Memory B cell (primary cell): ENCODE data around the gene GPHN.
A peak's percentile ranks its signal among the peaks of the same experiment; 100 is the strongest.
"Not testable (repeated sequence)": the region's sequence is repeated elsewhere in the genome, so short reads cannot be mapped to it uniquely, and the experiment has no call there.

Experiments used
- ATAC-seq: fragments of 150-1000 bp; cut with Tn5 transposase; 2 replicates; pipeline ENCODE4 v1.10.0; 2021; ENCODE audit warnings: low read depth, mild to moderate bottlenecking, moderate library complexity
- DNase-seq, 2 donors: peaks; one replicate each; pipeline ENCODE4 v3.0.0; 2022; ENCODE audit warnings: low spot score in 2 of 2
- H3K27ac Mint-ChIP-seq: one replicate; pipeline ENCODE4 v1.8.0; 2022; ENCODE audit warnings: mild to moderate bottlenecking, moderate library complexity, mixed read lengths
- H3K27me3 Mint-ChIP-seq: one replicate; pipeline ENCODE4 v1.8.0; 2022; ENCODE audit warnings: mixed read lengths
- H3K36me3 Mint-ChIP-seq: one replicate; pipeline ENCODE4 v1.8.0; 2022; ENCODE audit warnings: mild to moderate bottlenecking, mixed read lengths
- H3K4me1 Mint-ChIP-seq: one replicate; pipeline ENCODE4 v1.8.0; 2022; ENCODE audit warnings: mixed read lengths
- H3K4me3 Mint-ChIP-seq: one replicate; pipeline ENCODE4 v1.8.0; 2022; ENCODE audit warnings: mild to moderate bottlenecking, moderate library complexity, mixed read lengths
- H3K9me3 Mint-ChIP-seq: one replicate; pipeline ENCODE4 v1.8.0; 2022; ENCODE audit warnings: mixed read lengths

GPHN gene

GRCh38 chr14:66758031-66758613 lies 250.2 kb downstream of the GPHN start:
- DNase-seq, result no peak
- ATAC-seq, result no peak
- Mint-ChIP-seq H3K4me3 (no peak overlapping the region), H3K27me3 (no peaks in the 10 kb centered on the region), H3K36me3 (peaks cover 4% of the 10 kb centered on the region), H3K9me3 (no peaks in the 10 kb centered on the region), H3K27ac (no peak overlapping the region), H3K4me1 (peaks cover 3% of the 10 kb centered on the region)

DNA sequence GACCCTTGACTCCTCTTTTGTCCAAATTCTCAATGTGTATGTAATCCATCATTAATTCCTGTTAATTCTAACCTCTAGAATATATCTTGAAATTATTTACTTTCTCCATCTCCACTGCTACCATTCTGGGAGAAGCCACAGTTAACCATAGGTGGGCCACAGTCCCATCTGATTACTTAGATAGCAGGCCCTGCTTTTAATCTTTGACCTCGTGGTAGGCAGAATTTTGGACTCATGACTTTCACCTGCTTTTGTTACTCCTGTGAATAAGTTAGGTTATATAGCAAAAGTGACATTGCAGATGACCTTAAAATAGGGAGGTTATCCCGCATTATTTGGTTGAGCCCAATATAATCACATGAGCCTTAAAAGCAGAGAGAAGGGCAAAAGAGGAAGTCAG lies 264.2 kb downstream of the GPHN start:
- peaks cover 6% of the 10 kb centered on the region for H3K36me3 Mint-ChIP-seq
- H3K27ac Mint-ChIP-seq, result no peak overlapping the region
- H3K4me1 Mint-ChIP-seq, result no peaks in the 10 kb centered on the region
- H3K27me3 Mint-ChIP-seq, result no peaks in the 10 kb centered on the region
- no peak overlapping the region for H3K4me3 Mint-ChIP-seq
- ATAC-seq (no peak), DNase-seq (no peak)
- H3K9me3 Mint-ChIP-seq, result peaks cover 2% of the 10 kb centered on the region

GRCh38 chr14:66782853-66783252 lies 274.9 kb downstream of the GPHN start:
- no peaks in the 10 kb centered on the region for H3K27me3 Mint-ChIP-seq
- H3K4me1 Mint-ChIP-seq, result no peaks in the 10 kb centered on the region
- no peaks in the 10 kb centered on the region for H3K9me3 Mint-ChIP-seq
- H3K4me3 Mint-ChIP-seq, result no peak overlapping the region
- peaks cover 12% of the 10 kb centered on the region for H3K36me3 Mint-ChIP-seq
- no peak for DNase-seq
- no peak overlapping the region for H3K27ac Mint-ChIP-seq
- no peak for ATAC-seq

DNA sequence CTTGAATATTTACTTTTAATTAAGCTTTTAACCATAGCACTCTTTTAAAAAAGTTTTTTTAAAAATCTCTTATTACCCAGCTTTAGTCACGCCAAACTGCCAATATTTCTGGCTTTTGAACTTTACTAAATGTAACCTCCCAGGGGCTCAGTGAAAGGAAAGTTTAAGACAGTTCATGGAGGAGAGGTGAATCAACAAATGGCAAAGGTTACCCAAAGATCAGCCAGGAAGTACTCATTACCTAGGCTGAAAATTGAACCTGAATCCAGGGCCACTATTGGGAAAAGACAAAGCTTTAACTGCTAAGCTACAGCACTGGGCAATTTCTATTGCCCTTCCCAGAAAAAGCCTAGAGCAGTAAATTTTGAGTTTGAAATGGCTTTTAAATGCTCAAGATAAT lies 282.2 kb downstream of the GPHN start:
- no peak overlapping the region for H3K27ac Mint-ChIP-seq
- H3K4me3 Mint-ChIP-seq, result no peak overlapping the region
- peaks cover 8% of the 10 kb centered on the region for H3K9me3 Mint-ChIP-seq
- ATAC-seq (no peak), DNase-seq (no peak)
- no peaks in the 10 kb centered on the region for H3K27me3 Mint-ChIP-seq
- H3K4me1 Mint-ChIP-seq, result no peaks in the 10 kb centered on the region
- peaks cover 9% of the 10 kb centered on the region for H3K36me3 Mint-ChIP-seq

DNA sequence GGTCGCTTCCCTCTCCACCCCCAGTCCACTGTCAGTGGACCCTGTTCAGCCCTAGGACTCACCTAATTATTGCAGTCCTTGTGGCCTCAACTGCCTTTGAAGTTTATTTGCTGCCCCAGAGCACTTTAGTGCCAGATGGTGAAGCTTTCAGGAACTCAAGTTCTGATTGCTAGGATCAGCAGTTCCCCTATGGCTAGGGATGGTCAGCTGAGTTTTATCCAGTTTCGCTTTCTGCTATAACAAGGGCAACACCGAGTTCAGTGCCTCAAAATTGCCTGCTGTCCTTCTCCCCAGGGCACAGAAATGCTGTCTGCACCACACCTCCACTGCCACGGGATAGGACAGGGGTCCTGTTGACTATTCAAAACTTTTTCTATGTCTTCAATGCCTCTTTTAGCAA lies 295.0 kb downstream of the GPHN start:
- no peaks in the 10 kb centered on the region for H3K27me3 Mint-ChIP-seq

GRCh38 chr14:66804141-66804540 lies 296.2 kb downstream of the GPHN start:
- ATAC-seq (no peak), DNase-seq (no peak)
- H3K9me3 Mint-ChIP-seq, result peaks cover 24% of the 10 kb centered on the region
- no peak overlapping the region for H3K27ac Mint-ChIP-seq
- no peak overlapping the region for H3K4me3 Mint-ChIP-seq
- H3K4me1 Mint-ChIP-seq, result no peaks in the 10 kb centered on the region
- no peaks in the 10 kb centered on the region for H3K27me3 Mint-ChIP-seq
- peaks cover 35% of the 10 kb centered on the region for H3K36me3 Mint-ChIP-seq

More for the DNA sequence above, 295.0 kb downstream of the GPHN start:
- no peak overlapping the region for H3K4me3 Mint-ChIP-seq
- DNase-seq, result no peak
- no peaks in the 10 kb centered on the region for H3K4me1 Mint-ChIP-seq
- H3K9me3 Mint-ChIP-seq, result peaks cover 27% of the 10 kb centered on the region
- ATAC-seq, result no peak
- H3K27ac Mint-ChIP-seq, result no peak overlapping the region
- peaks cover 37% of the 10 kb centered on the region for H3K36me3 Mint-ChIP-seq

DNA sequence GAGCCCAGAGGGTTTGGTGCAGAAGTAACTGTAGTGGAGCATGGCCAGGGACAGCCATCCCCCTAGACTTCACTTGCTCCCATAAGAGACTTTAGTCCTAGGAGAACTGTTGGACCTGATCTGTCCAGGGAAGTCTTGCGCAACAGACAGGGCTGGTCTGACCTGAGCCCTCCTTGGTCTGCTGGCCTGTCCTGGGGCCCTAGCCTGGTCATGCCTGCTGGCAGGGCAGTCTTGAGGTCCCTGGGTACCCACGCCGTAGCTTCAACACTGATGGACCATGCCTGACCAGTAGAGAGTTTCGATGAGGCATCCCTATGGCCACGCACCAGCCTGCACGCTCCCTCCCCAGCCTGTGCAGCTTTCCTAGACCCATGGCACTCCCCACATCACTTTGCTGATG lies 305.7 kb downstream of the GPHN start:
- no peak overlapping the region for H3K4me3 Mint-ChIP-seq
- no peaks in the 10 kb centered on the region for H3K27me3 Mint-ChIP-seq
- H3K36me3 Mint-ChIP-seq, result peaks cover 22% of the 10 kb centered on the region
- H3K27ac Mint-ChIP-seq, result no peak overlapping the region
- DNase-seq, result no peak
- no peak for ATAC-seq
- H3K4me1 Mint-ChIP-seq, result no peaks in the 10 kb centered on the region
- peaks cover 22% of the 10 kb centered on the region for H3K9me3 Mint-ChIP-seq

DNA sequence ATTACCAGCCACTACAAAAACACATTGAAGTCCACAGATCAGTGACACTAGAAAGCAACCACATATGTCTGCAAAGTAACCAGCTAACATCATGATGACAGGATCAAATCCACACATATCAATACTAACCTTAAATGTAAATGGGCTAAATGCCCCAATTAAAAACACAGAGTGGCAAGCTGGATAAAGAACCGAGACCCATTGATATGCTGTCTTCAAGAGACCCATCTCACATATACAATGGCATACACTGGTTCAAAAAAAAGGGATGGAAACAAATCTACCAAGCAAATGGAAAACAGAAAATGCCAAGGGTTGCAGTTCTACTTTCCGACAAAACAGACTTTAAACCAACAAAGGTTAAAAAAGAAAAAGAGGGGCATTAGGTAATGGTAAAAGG lies 307.7 kb downstream of the GPHN start:
- ATAC-seq (no peak), DNase-seq (no peak)
- Mint-ChIP-seq H3K9me3 (peaks cover 22% of the 10 kb centered on the region), H3K4me3 (no peak overlapping the region), H3K36me3 (peaks cover 22% of the 10 kb centered on the region), H3K4me1 (no peaks in the 10 kb centered on the region), H3K27ac (no peak overlapping the region), H3K27me3 (no peaks in the 10 kb centered on the region)

DNA sequence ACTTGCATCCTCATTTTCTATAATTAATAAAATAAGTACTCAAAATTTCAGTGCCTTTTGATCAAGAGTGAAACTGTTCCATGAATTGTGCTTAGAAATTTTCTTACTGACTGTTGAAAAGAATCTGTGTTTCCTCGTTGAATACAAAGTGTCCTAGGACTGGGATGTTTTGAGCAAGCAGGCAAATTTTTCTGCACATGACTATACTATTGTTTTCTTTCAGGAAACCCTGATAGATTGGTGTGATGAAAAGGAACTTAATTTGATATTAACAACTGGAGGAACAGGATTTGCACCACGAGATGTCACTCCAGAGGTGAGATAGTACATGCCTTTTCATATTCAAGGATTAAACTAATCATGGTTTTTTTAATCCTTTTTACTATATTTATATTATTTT lies 316.3 kb downstream of the GPHN start:
- no peak overlapping the region for H3K4me3 Mint-ChIP-seq
- no peaks in the 10 kb centered on the region for H3K9me3 Mint-ChIP-seq

DNA sequence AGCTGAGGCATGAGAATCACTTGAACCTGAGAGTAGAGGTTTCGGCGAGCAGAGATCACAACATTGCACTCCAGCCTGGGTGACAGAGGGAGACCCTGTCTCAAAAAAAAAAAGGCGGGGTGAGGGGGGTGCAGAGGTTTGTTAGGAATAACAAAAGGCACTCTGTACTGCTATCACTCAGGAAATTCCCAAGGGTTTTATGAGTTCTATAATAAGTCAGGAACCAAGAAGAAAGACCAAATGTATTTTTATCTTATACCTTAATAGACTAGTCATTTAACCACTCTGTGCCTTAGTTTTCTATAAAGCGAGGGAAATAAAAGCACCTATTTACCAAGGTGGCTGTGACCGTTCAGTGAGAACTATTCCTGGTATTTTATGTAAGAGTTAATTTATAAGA lies 319.2 kb downstream of the GPHN start:
- Mint-ChIP-seq H3K9me3 (no peaks in the 10 kb centered on the region), H3K36me3 (peaks cover 2% of the 10 kb centered on the region), H3K4me3 (no peak overlapping the region), H3K27me3 (no peaks in the 10 kb centered on the region), H3K4me1 (no peaks in the 10 kb centered on the region), H3K27ac (no peak overlapping the region)
- DNase-seq, result no peak
- no peak for ATAC-seq

More for the DNA sequence above, 316.3 kb downstream of the GPHN start:
- Mint-ChIP-seq H3K36me3 (peaks cover 2% of the 10 kb centered on the region), H3K4me1 (no peaks in the 10 kb centered on the region), H3K27ac (no peak overlapping the region), H3K27me3 (no peaks in the 10 kb centered on the region)
- ATAC-seq (no peak), DNase-seq (no peak)

DNA sequence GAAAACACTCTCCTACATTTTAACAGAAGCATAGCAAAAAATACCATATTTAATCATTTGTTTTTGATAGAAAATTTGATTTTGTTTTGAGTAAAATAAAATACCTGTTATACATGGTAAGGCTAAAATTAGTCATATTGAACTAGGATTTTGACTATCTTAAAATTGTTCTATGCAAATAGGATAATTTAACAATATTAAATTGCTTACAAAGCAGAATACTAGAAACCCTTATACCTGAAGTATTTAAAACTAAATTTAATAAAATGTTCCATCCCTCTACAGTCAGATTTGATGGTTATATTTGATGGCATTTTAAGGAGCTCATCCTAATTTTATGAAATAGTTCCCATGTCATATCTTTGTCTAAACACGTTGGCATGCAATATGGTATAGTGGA lies 323.2 kb downstream of the GPHN start:
- ATAC-seq, result no peak
- no peaks in the 10 kb centered on the region for H3K27me3 Mint-ChIP-seq

GRCh38 chr14:66833816-66834215 lies 325.9 kb downstream of the GPHN start:
- Mint-ChIP-seq H3K27me3 (no peaks in the 10 kb centered on the region), H3K9me3 (peaks cover 2% of the 10 kb centered on the region), H3K27ac (no peak overlapping the region), H3K4me1 (no peaks in the 10 kb centered on the region), H3K4me3 (no peak overlapping the region), H3K36me3 (peaks cover 10% of the 10 kb centered on the region)
- no peak for ATAC-seq
- no peak for DNase-seq

More for the DNA sequence above, 323.2 kb downstream of the GPHN start:
- DNase-seq, result no peak
- peaks cover 10% of the 10 kb centered on the region for H3K36me3 Mint-ChIP-seq
- H3K4me1 Mint-ChIP-seq, result no peaks in the 10 kb centered on the region
- H3K27ac Mint-ChIP-seq, result no peak overlapping the region
- no peak overlapping the region for H3K4me3 Mint-ChIP-seq
- H3K9me3 Mint-ChIP-seq, result peaks cover 2% of the 10 kb centered on the region

GRCh38 chr14:66837436-66837835 lies 329.5 kb downstream of the GPHN start:
- not testable (repeated sequence) for H3K4me3 Mint-ChIP-seq, H3K27ac Mint-ChIP-seq, ATAC-seq, H3K36me3 Mint-ChIP-seq, DNase-seq, H3K27me3 Mint-ChIP-seq, H3K4me1 Mint-ChIP-seq, H3K9me3 Mint-ChIP-seq

GRCh38 chr14:66842911-66843512 lies 335.1 kb downstream of the GPHN start:
- DNase-seq (no peak), ATAC-seq (peak; percentile 45)
- no peaks in the 10 kb centered on the region for H3K27me3 Mint-ChIP-seq
- peaks cover 18% of the 10 kb centered on the region for H3K4me1 Mint-ChIP-seq
- H3K4me3 Mint-ChIP-seq, result no peak overlapping the region
- H3K27ac Mint-ChIP-seq, result peak overlapping the region; percentile 5
- no peaks in the 10 kb centered on the region for H3K36me3 Mint-ChIP-seq
- no peaks in the 10 kb centered on the region for H3K9me3 Mint-ChIP-seq

- Mint-ChIP-seq H3K4me1 (peaks cover 15% of the 10 kb centered on the region), H3K36me3 (peaks cover 6% of the 10 kb centered on the region), H3K27ac (peak overlapping the region; percentile 86), H3K4me3 (peak overlapping the region; percentile 16), H3K9me3 (peaks cover 2% of the 10 kb centered on the region), H3K27me3 (no peaks in the 10 kb centered on the region)
- peak in 1 of 2 donors; percentile 21 for DNase-seq
- peak; percentile 78 for ATAC-seq
Observed at GRCh38 chr14:66850258-66850888, 342.4 kb downstream of the GPHN start.
